Measurements from ENCODE around the gene AAR2. TPM values are rescaled to one million over a fixed set of nuclear protein-coding genes. Genes with fewer than 3 reads are reported as not detected.

AAR2 gene
- total RNA-seq, 2 experiments from 2014 or later, result 20.5 to 22.7 TPM

DNA sequence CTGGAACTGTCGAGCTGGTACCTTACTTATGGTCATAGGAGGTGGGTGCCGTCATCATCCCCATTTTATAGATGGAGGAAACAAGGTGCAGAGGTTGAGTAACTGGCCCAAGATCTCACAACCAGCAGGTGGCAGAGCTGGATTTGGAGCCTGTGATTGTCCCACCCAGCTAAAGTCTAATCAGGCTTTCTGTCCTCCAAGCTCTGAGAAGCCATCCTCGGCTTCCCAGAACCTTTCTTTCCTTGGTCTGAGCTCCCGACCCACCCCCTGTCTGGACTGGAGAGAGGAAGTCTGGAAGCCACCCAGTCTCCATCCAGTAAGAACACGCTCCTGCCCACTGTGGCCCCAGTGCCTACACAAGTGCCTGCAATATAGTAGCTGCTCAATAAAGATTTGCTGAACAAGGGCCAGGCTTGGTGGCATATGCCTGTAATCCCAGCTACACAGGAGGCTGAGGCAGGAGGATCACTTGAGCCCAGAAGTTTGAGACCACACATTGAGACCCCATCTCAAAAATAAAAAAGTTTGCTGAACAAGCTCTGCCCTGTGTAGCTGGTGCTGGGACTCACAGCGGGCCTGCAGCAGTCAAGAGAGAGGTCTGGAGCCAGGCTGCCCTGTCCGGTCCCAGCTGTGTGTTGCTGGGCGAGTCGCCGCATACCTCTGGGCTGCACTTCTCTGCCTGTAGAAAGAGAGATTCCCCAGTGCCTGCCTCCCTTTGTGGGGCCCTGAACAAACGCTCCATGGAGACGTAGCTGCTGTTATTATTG lies 37.3 kb downstream of the AAR2 start:
- no peak for ATAC-seq
- Mint-ChIP-seq H3K36me3 (ENCODE audit: low read depth) (no peaks in the 10 kb centered on the region), H3K27me3 (ENCODE audit: low read depth) (no peaks in the 10 kb centered on the region), H3K9me3 (ENCODE audit: insufficient read depth) (no peaks in the 10 kb centered on the region), H3K27ac (no peak overlapping the region), H3K4me3 (no peak overlapping the region), H3K4me1 (ENCODE audit: low read depth) (no peaks in the 10 kb centered on the region)
- peak; percentile 27 for DNase-seq
- ChIA-PET CTCF (interaction anchor here (0.7 to 3.9 kb wide), 8 partner anchors 16 to 169 kb away, joined by 3 to 29 read pairs (median 3); no protein-coding TSS in a partner anchor), POLR2A (no interaction called here)

DNA sequence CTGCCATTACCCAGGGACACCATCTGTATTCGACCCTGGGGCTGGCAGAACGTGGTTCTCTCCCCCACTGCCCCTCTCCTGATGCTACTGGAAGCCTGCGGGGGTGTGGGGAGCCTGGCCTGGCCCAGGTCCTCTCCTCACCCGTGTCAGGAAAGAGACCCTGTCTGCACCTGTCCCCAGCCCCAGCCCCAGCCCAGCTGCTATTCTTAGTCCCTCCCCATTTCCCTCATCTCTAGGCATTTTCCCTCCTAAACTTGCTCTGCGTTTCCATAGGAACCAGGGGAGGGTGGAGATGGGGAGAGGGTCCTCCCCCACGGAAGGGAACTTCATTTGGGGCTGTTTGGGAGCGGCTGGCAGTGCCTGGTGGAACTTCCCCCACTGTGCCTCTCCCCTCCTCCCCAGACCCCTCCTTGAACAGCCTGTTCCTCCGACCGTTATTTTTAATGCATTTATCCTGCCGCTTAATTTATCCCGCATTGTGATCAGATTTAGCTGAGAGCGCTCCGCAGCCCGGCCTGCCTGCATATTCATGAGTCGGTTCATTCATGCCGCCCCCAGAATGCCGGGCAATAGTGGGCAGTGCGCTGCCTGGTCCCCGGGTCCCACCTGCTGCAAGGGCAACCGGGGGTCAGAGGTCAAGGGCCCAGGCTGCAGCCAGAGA lies 38.0 kb downstream of the AAR2 start:
- ChIA-PET CTCF (interaction anchor here (1.3 to 3.9 kb wide), 5 partner anchors 72 to 168 kb away, joined by 3 to 29 read pairs (median 4); no protein-coding TSS in a partner anchor), POLR2A (interaction anchor here (0.6 kb wide), 1 partner anchor 178 kb away, joined by 3 read pairs; no protein-coding TSS in a partner anchor)
- no peaks in the 10 kb centered on the region for H3K9me3 Mint-ChIP-seq (ENCODE audit: insufficient read depth)
- no peak for DNase-seq
- no peaks in the 10 kb centered on the region for H3K27me3 Mint-ChIP-seq (ENCODE audit: low read depth)
- H3K27ac Mint-ChIP-seq, result no peak overlapping the region
- H3K4me3 Mint-ChIP-seq, result no peak overlapping the region
- H3K36me3 Mint-ChIP-seq (ENCODE audit: low read depth), result no peaks in the 10 kb centered on the region
- no peaks in the 10 kb centered on the region for H3K4me1 Mint-ChIP-seq (ENCODE audit: low read depth)
- ATAC-seq, result no peak

- Mint-ChIP-seq H3K36me3 (ENCODE audit: low read depth) (no peaks in the 10 kb centered on the region), H3K9me3 (ENCODE audit: insufficient read depth) (no peaks in the 10 kb centered on the region), H3K4me1 (ENCODE audit: low read depth) (no peaks in the 10 kb centered on the region), H3K4me3 (no peak overlapping the region), H3K27me3 (ENCODE audit: low read depth) (no peaks in the 10 kb centered on the region), H3K27ac (no peak overlapping the region)
- ATAC-seq, result no peak
- DNase-seq, result no peak
- ChIA-PET CTCF (no interaction called here), POLR2A (interaction anchor here (0.6 kb wide), 1 partner anchor 179 kb away, joined by 3 read pairs; no protein-coding TSS in a partner anchor)
Measured at GRCh38 chr20:36275011-36275410, 38.7 kb downstream of the AAR2 start.

DNA sequence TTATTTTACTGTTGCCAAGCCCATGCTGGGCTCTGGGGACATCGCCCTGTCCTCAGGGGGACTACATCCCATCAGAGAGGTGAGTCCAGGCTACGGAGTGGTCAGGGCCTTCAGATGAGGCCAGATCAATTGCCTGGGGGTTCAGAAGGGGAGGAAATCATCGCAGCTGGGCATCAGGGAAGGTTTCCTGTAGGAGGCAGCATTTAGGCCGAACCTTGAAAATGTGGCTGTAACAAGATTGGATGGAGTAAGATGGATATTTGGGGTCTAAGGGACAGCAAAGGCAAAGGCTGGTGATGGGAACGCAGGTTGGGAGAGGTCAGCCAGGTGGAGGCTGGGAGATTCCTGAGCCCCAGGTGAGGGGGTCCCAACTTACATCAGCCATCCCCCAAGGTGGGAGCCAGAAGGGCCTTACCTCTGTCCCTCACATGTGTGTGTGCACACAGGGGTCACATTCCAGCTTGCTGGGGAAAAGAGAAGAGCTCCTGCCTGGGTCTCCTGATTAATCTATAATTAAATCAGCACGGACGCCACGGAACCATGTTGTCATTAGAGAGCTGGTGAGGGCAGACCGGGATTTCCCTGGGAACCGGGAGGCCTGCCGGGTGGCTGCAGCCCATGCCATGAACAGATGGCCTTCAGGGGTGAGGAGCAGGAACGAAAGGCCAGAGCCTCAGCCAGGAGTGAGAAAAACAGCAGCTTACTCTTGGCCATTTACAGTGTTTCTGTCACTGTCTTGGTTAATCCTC lies 39.3 kb downstream of the AAR2 start:
- H3K9me3 Mint-ChIP-seq (ENCODE audit: insufficient read depth), result no peaks in the 10 kb centered on the region
- H3K27me3 Mint-ChIP-seq (ENCODE audit: low read depth), result no peaks in the 10 kb centered on the region
- ChIA-PET CTCF (no interaction called here), POLR2A (no interaction called here)
- no peak overlapping the region for H3K4me3 Mint-ChIP-seq
- H3K36me3 Mint-ChIP-seq (ENCODE audit: low read depth), result no peaks in the 10 kb centered on the region
- H3K4me1 Mint-ChIP-seq (ENCODE audit: low read depth), result no peaks in the 10 kb centered on the region
- ATAC-seq (no peak), DNase-seq (no peak)
- no peak overlapping the region for H3K27ac Mint-ChIP-seq

- POLR2A ChIA-PET, result no interaction called here
- H3K27ac Mint-ChIP-seq, result no peak overlapping the region
Measured at GRCh38 chr20:36277546-36277945, 41.3 kb downstream of the AAR2 start.

DNA sequence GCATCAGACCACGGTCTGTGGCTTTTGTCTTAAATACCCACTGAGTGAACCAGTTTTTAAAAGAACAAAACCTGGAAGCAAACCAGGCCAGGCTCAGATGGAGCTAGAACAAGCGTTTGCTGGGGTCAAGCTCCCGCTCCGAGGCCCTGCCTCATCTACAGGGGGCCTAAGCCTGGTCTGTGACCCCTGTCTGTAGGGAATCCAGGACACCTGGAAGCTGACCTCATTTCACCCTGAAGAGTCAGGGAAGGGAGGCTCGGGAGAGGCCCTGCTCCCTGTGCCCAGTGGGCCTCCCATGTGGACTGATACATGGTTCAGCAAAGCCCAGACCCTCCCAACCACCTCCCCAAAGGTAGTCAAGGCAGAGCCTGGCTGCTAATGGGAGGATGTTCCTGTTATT lies 43.1 kb downstream of the AAR2 start:
- H3K27ac Mint-ChIP-seq, result no peak overlapping the region
- ChIA-PET POLR2A (no interaction called here), CTCF (interaction anchor here (1.5 kb wide), 1 partner anchor 77 kb away, joined by 4 read pairs; no protein-coding TSS in a partner anchor)
- ATAC-seq (no peak), DNase-seq (no peak)
- no peak overlapping the region for H3K4me3 Mint-ChIP-seq
- no peaks in the 10 kb centered on the region for H3K4me1 Mint-ChIP-seq (ENCODE audit: low read depth)
- H3K9me3 Mint-ChIP-seq (ENCODE audit: insufficient read depth), result no peaks in the 10 kb centered on the region
- H3K36me3 Mint-ChIP-seq (ENCODE audit: low read depth), result no peaks in the 10 kb centered on the region
- H3K27me3 Mint-ChIP-seq (ENCODE audit: low read depth), result peaks cover 2% of the 10 kb centered on the region

More at GRCh38 chr20:36277546-36277945, 41.3 kb downstream of the AAR2 start:
- DNase-seq, result no peak
- H3K27me3 Mint-ChIP-seq (ENCODE audit: low read depth), result peaks cover 2% of the 10 kb centered on the region
- ATAC-seq, result no peak
- H3K4me3 Mint-ChIP-seq, result no peak overlapping the region
- H3K9me3 Mint-ChIP-seq (ENCODE audit: insufficient read depth), result no peaks in the 10 kb centered on the region
- H3K36me3 Mint-ChIP-seq (ENCODE audit: low read depth), result no peaks in the 10 kb centered on the region
- H3K4me1 Mint-ChIP-seq (ENCODE audit: low read depth), result no peaks in the 10 kb centered on the region
- CTCF ChIA-PET, result interaction anchor here (1.2 kb wide), 1 partner anchor 75 kb away, joined by 3 read pairs; no protein-coding TSS in a partner anchor

DNA sequence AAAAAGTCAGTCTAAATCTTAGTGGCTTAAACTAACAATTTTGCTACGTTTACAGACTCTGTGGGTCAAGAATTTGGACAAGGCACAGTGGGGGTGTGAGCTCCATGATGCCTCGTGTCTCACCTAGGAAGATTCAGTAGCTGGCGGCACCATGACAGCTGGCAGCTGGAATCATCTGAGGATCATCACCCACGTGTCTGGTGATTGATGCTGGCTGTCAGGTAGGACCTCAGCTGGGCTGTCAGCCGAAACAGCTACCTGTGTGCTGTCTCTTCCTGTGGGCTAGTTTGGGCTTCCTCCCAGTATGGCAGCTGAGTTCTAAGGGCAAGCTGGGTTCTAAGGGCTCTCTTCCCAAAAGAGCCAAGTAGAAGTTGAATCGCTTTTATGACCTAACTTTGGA lies 43.5 kb downstream of the AAR2 start:
- Mint-ChIP-seq H3K27ac (no peak overlapping the region), H3K9me3 (ENCODE audit: insufficient read depth) (no peaks in the 10 kb centered on the region), H3K4me3 (no peak overlapping the region), H3K27me3 (ENCODE audit: low read depth) (peaks cover 2% of the 10 kb centered on the region), H3K36me3 (ENCODE audit: low read depth) (no peaks in the 10 kb centered on the region), H3K4me1 (ENCODE audit: low read depth) (no peaks in the 10 kb centered on the region)
- ChIA-PET POLR2A (no interaction called here), CTCF (interaction anchor here (1.4 kb wide), 1 partner anchor 77 kb away, joined by 4 read pairs; no protein-coding TSS in a partner anchor)
- DNase-seq (no peak), ATAC-seq (no peak)

DNA sequence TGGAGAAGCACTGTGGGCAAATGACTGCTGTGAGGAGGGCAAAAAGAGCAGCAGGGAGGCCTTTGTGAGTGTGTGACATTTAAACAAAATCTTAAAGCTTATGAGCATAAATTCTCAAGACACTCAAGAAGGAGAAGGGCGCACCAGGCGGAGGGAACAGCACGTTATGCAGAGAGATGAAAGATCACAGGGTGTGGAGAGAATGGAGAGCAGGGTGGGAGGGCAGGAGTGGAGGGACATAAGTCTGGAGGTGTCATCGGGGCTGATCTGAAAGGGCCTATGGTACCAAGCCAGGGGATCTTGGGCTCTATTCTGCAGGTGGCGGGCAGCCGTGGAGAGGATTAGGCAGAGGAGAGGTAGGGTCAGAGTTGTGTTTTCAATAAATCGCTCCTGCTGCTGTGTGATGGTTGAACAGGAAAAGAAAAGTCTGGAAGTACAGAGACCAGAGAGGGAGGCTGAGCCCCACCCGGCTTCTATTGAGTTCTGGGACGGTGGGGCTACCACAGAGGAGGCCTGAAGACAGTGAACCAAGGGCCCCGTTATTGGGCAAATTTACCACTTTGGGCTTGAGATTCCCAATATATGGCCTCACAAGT lies 45.6 kb downstream of the AAR2 start:
- no peak for DNase-seq
- ChIA-PET CTCF (no interaction called here), POLR2A (no interaction called here)
- Mint-ChIP-seq H3K27ac (no peak overlapping the region), H3K9me3 (ENCODE audit: insufficient read depth) (no peaks in the 10 kb centered on the region), H3K27me3 (ENCODE audit: low read depth) (peaks cover 2% of the 10 kb centered on the region), H3K36me3 (ENCODE audit: low read depth) (no peaks in the 10 kb centered on the region), H3K4me3 (no peak overlapping the region), H3K4me1 (ENCODE audit: low read depth) (no peaks in the 10 kb centered on the region)
- ATAC-seq, result no peak

- no peak for DNase-seq
- POLR2A ChIA-PET, result no interaction called here
- peaks cover 5% of the 10 kb centered on the region for H3K27me3 Mint-ChIP-seq (ENCODE audit: low read depth)
- CTCF ChIA-PET, result no interaction called here
- no peaks in the 10 kb centered on the region for H3K4me1 Mint-ChIP-seq (ENCODE audit: low read depth)
- no peaks in the 10 kb centered on the region for H3K36me3 Mint-ChIP-seq (ENCODE audit: low read depth)
- ATAC-seq, result no peak
- no peak overlapping the region for H3K27ac Mint-ChIP-seq
- no peak overlapping the region for H3K4me3 Mint-ChIP-seq
- no peaks in the 10 kb centered on the region for H3K9me3 Mint-ChIP-seq (ENCODE audit: insufficient read depth)
Measured at GRCh38 chr20:36284751-36285150, 48.5 kb downstream of the AAR2 start.

DNA sequence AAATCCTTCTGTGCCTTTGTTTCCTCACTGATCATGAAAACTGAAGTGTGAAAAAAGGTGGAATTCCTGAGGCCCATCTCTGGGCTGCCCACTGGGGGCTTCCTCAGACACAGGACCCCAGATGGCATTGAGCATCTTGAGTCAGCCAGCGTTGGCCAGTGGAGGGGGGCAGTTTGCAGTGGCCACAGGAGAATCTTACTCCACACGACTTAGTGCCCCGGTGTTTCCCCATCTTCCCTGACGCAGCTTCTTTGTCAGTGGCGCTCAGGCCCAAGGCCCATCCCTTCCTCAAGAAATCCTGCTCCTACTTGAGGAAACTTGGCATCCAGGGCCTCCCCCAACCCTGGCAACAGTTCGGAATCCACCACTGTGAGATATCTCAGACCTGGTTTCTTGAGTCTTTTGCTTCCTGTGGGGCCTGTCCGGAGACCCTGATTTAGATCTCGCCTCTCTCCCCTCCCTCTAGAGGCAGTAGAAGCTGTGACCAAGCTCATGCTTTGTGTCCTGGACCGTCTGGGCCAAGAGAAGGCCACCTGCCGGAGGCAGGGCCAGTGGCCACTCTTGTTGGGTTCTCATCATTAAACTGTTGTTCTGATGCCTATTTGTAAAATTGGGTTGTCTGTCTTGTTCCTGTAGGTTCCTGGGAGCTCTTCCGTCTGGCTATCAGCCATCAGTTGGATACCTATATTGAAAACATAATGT lies 49.6 kb downstream of the AAR2 start:
- ChIA-PET POLR2A (no interaction called here), CTCF (no interaction called here)
- H3K9me3 Mint-ChIP-seq (ENCODE audit: insufficient read depth), result no peaks in the 10 kb centered on the region
- peaks cover 10% of the 10 kb centered on the region for H3K27me3 Mint-ChIP-seq (ENCODE audit: low read depth)
- no peak overlapping the region for H3K27ac Mint-ChIP-seq
- no peak for DNase-seq
- H3K4me1 Mint-ChIP-seq (ENCODE audit: low read depth), result no peaks in the 10 kb centered on the region
- H3K4me3 Mint-ChIP-seq, result no peak overlapping the region
- no peaks in the 10 kb centered on the region for H3K36me3 Mint-ChIP-seq (ENCODE audit: low read depth)
- ATAC-seq, result no peak

DNA sequence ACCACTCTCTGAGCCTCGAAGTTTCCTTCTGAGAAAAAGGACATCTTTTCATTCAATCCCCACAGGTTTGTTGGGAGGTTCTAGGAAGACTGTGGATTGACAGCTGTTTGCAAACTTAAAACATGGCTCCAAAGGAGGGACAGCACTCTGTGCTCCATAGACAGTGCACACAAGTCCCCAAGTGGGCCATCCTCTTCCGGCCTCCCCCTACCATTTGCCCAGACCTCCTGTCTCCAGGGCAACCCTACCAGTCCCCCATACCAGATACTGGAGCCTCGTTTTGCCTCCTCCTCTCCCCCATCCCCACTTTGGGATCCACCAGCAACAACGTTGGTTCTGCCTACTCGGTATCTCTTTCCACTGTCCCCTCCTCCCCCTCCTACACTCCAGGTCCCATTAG lies 61.4 kb downstream of the AAR2 start:
- no peak overlapping the region for H3K27ac Mint-ChIP-seq
- DNase-seq (no peak), ATAC-seq (no peak)
- ChIA-PET POLR2A (no interaction called here), CTCF (no interaction called here)
- H3K27me3 Mint-ChIP-seq (ENCODE audit: low read depth), result peaks cover 22% of the 10 kb centered on the region
- H3K4me3 Mint-ChIP-seq, result no peak overlapping the region
- no peaks in the 10 kb centered on the region for H3K4me1 Mint-ChIP-seq (ENCODE audit: low read depth)
- no peaks in the 10 kb centered on the region for H3K36me3 Mint-ChIP-seq (ENCODE audit: low read depth)
- no peaks in the 10 kb centered on the region for H3K9me3 Mint-ChIP-seq (ENCODE audit: insufficient read depth)

Measured in activated CD8-positive, alpha-beta T cell treated with anti-CD3 and anti-CD28 coated beads, Interleukin-2, amount 10 ng/mL, durations not matched to agents 7 days and 5 days (primary cell).